Measurements from ENCODE around the gene KRT6C.

GRCh38 chr12:52428121-52428520 is 45.5 kb downstream of the KRT6C start:
- no peak for TF ChIP-seq EP300 (IDR thresholded peaks at IDR 0.05; ENCODE audit: borderline replicate concordance)
- no peak for TF ChIP-seq CEBPB (IDR thresholded peaks at IDR 0.05)
- TF ChIP-seq, protein P1, sequence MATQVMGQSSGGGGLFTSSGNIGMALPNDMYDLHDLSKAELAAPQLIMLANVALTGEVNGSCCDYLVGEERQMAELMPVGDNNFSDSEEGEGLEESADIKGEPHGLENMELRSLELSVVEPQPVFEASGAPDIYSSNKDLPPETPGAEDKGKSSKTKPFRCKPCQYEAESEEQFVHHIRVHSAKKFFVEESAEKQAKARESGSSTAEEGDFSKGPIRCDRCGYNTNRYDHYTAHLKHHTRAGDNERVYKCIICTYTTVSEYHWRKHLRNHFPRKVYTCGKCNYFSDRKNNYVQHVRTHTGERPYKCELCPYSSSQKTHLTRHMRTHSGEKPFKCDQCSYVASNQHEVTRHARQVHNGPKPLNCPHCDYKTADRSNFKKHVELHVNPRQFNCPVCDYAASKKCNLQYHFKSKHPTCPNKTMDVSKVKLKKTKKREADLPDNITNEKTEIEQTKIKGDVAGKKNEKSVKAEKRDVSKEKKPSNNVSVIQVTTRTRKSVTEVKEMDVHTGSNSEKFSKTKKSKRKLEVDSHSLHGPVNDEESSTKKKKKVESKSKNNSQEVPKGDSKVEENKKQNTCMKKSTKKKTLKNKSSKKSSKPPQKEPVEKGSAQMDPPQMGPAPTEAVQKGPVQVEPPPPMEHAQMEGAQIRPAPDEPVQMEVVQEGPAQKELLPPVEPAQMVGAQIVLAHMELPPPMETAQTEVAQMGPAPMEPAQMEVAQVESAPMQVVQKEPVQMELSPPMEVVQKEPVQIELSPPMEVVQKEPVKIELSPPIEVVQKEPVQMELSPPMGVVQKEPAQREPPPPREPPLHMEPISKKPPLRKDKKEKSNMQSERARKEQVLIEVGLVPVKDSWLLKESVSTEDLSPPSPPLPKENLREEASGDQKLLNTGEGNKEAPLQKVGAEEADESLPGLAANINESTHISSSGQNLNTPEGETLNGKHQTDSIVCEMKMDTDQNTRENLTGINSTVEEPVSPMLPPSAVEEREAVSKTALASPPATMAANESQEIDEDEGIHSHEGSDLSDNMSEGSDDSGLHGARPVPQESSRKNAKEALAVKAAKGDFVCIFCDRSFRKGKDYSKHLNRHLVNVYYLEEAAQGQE (IDR thresholded peaks at IDR 0.05; ENCODE audit: low read depth), result no peak
- TF ChIP-seq YY1 (IDR thresholded peaks at IDR 0.05; ENCODE audit: low read depth), result no peak
- TF ChIP-seq TCF12 (IDR thresholded peaks at IDR 0.05; ENCODE audit: low read depth), result no peak
- no peak for TF ChIP-seq CREB1 (IDR thresholded peaks at IDR 0.05; ENCODE audit: low read depth)
- TF ChIP-seq, protein P2, sequence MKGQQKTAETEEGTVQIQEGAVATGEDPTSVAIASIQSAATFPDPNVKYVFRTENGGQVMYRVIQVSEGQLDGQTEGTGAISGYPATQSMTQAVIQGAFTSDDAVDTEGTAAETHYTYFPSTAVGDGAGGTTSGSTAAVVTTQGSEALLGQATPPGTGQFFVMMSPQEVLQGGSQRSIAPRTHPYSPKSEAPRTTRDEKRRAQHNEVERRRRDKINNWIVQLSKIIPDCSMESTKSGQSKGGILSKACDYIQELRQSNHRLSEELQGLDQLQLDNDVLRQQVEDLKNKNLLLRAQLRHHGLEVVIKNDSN (IDR thresholded peaks at IDR 0.05), result no peak
- TF ChIP-seq TAF1 (IDR thresholded peaks at IDR 0.05; ENCODE audit: low read depth), result no peak
- no peak for TF ChIP-seq FOXM1 (IDR thresholded peaks at IDR 0.05; ENCODE audit: borderline replicate concordance, low read depth)
- no peak for TF ChIP-seq MAX (IDR thresholded peaks at IDR 0.05)
- TF ChIP-seq RAD21 (IDR thresholded peaks at IDR 0.05; ENCODE audit: low read depth), result no peak
- no peak for TF ChIP-seq EGR1 (IDR thresholded peaks at IDR 0.05)
